ENCODE data around the gene DNM3.

DNM3 gene

GRCh38 chr1:172453153-172453545 is 611.9 kb downstream of the DNM3 start:
- Histone ChIP-seq H3K9me3 (ENCODE audit: control insufficient read depth in 5 of 5, low read length in 5 of 5) (no peaks in the 10 kb centered on the region), H3K27me3 (ENCODE audit: control insufficient read depth in 5 of 5, insufficient read depth in 4 of 5, low read length in 5 of 5) (no peaks in the 10 kb centered on the region), H3K4me3 (ENCODE audit: low read depth in 1 of 5, low read length in 5 of 5) (no peak overlapping the region), H3K27ac (ENCODE audit: low read depth, low read length) (no peak overlapping the region), H3K9ac (ENCODE audit: low read length in 5 of 5) (no peak overlapping the region), H3K36me3 (ENCODE audit: control insufficient read depth in 5 of 5, insufficient read depth in 5 of 5, low read length in 5 of 5) (no peaks in the 10 kb centered on the region), H3K4me1 (ENCODE audit: control insufficient read depth in 5 of 5, insufficient read depth in 5 of 5, low read length in 5 of 5) (peaks cover 0 to 22% (median 8%) of the 10 kb centered on the region in 5 donors)

DNA sequence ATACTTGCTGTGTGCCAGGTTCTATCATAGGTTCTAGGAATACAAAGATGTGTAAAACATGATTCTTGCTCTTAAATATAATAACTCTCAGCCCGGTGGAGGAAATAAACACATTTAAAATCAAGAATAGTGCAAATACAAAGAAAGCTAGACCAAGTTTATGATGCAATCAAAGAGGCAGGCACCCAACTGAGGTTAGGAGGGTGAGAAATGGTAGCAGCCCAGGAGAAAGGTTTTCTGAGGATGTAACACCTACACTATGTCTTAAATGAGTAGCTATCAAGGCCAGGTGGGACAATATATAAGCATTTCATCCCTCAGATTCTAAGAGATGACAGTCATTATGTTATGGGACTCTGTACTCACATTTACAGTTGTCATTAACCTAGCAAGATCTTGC is 612.3 kb downstream of the DNM3 start:
- H3K9ac ChIP-seq (ENCODE audit: low read length in 5 of 5) = no peak overlapping the region
- no peaks in the 10 kb centered on the region for H3K9me3 ChIP-seq (ENCODE audit: control insufficient read depth in 5 of 5, low read length in 5 of 5)
- no peaks in the 10 kb centered on the region for H3K36me3 ChIP-seq (ENCODE audit: control insufficient read depth in 5 of 5, insufficient read depth in 5 of 5, low read length in 5 of 5)
- H3K27ac ChIP-seq (ENCODE audit: low read depth, low read length) = no peak overlapping the region
- H3K4me1 ChIP-seq (ENCODE audit: control insufficient read depth in 5 of 5, insufficient read depth in 5 of 5, low read length in 5 of 5) = peaks cover 0 to 22% (median 8%) of the 10 kb centered on the region in 5 donors
- no peaks in the 10 kb centered on the region for H3K27me3 ChIP-seq (ENCODE audit: control insufficient read depth in 5 of 5, insufficient read depth in 4 of 5, low read length in 5 of 5)
- H3K4me3 ChIP-seq (ENCODE audit: low read depth in 1 of 5, low read length in 5 of 5) = no peak overlapping the region

GRCh38 chr1:172455451-172455850 is 614.2 kb downstream of the DNM3 start:
- Histone ChIP-seq H3K9me3 (ENCODE audit: control insufficient read depth in 5 of 5, low read length in 5 of 5) (no peaks in the 10 kb centered on the region), H3K36me3 (ENCODE audit: control insufficient read depth in 5 of 5, insufficient read depth in 5 of 5, low read length in 5 of 5) (no peaks in the 10 kb centered on the region), H3K4me3 (ENCODE audit: low read depth in 1 of 5, low read length in 5 of 5) (no peak overlapping the region), H3K27ac (ENCODE audit: low read depth, low read length) (no peak overlapping the region), H3K4me1 (ENCODE audit: control insufficient read depth in 5 of 5, insufficient read depth in 5 of 5, low read length in 5 of 5) (peaks cover 0 to 12% (median 2%) of the 10 kb centered on the region in 5 donors), H3K9ac (ENCODE audit: low read length in 5 of 5) (no peak overlapping the region), H3K27me3 (ENCODE audit: control insufficient read depth in 5 of 5, insufficient read depth in 4 of 5, low read length in 5 of 5) (no peaks in the 10 kb centered on the region)

DNA sequence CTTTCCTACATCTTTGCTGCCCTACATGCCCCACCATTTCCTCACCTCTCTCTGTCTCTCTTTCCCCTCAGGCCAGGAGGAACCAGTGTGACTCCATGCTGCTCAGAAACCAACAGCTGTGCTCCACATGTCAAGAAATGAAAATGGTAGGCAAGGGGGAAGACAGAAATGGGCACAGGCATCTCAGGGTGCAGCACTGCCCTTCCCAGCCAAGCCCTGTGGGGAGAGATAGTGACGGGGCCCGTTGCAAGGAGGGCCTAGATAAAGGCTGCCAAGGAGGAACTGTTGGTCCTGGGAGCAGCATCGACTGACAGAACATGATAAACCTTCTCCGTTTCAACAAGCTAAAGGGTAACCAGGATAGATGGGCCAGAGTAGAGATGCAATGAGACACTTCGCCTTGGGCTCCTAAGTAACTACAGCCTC is 615.1 kb downstream of the DNM3 start:
- Histone ChIP-seq H3K36me3 (ENCODE audit: control insufficient read depth in 5 of 5, insufficient read depth in 5 of 5, low read length in 5 of 5) (no peaks in the 10 kb centered on the region), H3K9ac (ENCODE audit: low read length in 5 of 5) (no peak overlapping the region), H3K4me3 (ENCODE audit: low read depth in 1 of 5, low read length in 5 of 5) (no peak overlapping the region), H3K4me1 (ENCODE audit: control insufficient read depth in 5 of 5, insufficient read depth in 5 of 5, low read length in 5 of 5) (peaks cover 0 to 10% (median 0%) of the 10 kb centered on the region in 5 donors), H3K9me3 (ENCODE audit: control insufficient read depth in 5 of 5, low read length in 5 of 5) (no peaks in the 10 kb centered on the region), H3K27ac (ENCODE audit: low read depth, low read length) (no peak overlapping the region), H3K27me3 (ENCODE audit: control insufficient read depth in 5 of 5, insufficient read depth in 4 of 5, low read length in 5 of 5) (no peaks in the 10 kb centered on the region)

DNA sequence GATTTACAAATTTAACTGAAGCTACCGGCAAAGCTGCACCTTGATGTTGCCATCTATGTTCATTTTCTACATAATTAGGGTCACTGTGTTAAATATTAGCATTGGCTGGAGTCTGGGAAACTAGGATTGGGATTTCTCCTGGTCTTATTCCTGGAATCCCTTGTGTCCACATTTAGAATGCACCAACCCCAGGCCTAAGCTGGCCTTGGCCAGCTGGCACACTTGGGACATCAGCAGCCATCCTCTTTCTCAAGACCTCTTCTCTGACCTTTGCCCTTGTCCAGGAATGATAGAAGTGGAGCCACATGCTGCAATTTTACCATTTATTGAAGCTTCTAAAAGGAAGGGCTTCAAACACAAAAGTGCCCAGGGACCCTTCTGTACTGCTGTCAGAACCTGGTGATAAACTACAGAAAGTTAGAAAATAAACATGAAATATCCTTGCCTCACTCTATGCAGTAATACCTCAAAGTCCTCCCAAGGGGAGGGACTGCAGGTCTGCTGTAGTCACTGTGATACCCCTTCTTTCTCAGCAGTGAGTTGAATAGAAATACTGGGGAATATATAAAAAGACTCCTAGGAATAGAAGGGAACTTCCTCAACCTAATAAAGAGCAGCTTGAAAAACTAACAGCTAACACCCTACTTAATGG is 616.3 kb downstream of the DNM3 start:
- no peak overlapping the region for H3K27ac ChIP-seq (ENCODE audit: low read depth, low read length)
- peaks cover 0 to 10% (median 0%) of the 10 kb centered on the region in 5 donors for H3K4me1 ChIP-seq (ENCODE audit: control insufficient read depth in 5 of 5, insufficient read depth in 5 of 5, low read length in 5 of 5)
- H3K9ac ChIP-seq (ENCODE audit: low read length in 5 of 5) = no peak overlapping the region
- no peaks in the 10 kb centered on the region for H3K9me3 ChIP-seq (ENCODE audit: control insufficient read depth in 5 of 5, low read length in 5 of 5)
- H3K36me3 ChIP-seq (ENCODE audit: control insufficient read depth in 5 of 5, insufficient read depth in 5 of 5, low read length in 5 of 5) = no peaks in the 10 kb centered on the region
- H3K4me3 ChIP-seq (ENCODE audit: low read depth in 1 of 5, low read length in 5 of 5) = no peak overlapping the region
- H3K27me3 ChIP-seq (ENCODE audit: control insufficient read depth in 5 of 5, insufficient read depth in 4 of 5, low read length in 5 of 5) = no peaks in the 10 kb centered on the region

- Histone ChIP-seq H3K36me3 (ENCODE audit: control insufficient read depth in 5 of 5, insufficient read depth in 5 of 5, low read length in 5 of 5) (no peaks in the 10 kb centered on the region), H3K27ac (ENCODE audit: low read depth, low read length) (no peak overlapping the region), H3K4me1 (ENCODE audit: control insufficient read depth in 5 of 5, insufficient read depth in 5 of 5, low read length in 5 of 5) (peaks cover 0 to 10% (median 0%) of the 10 kb centered on the region in 5 donors), H3K9me3 (ENCODE audit: control insufficient read depth in 5 of 5, low read length in 5 of 5) (no peaks in the 10 kb centered on the region), H3K4me3 (ENCODE audit: low read depth in 1 of 5, low read length in 5 of 5) (no peak overlapping the region), H3K27me3 (ENCODE audit: control insufficient read depth in 5 of 5, insufficient read depth in 4 of 5, low read length in 5 of 5) (no peaks in the 10 kb centered on the region), H3K9ac (ENCODE audit: low read length in 5 of 5) (no peak overlapping the region)
These were observed 618.9 kb downstream of the DNM3 start for GRCh38 chr1:172460177-172460576.

- Histone ChIP-seq H3K9ac (ENCODE audit: low read length in 5 of 5) (no peak overlapping the region), H3K36me3 (ENCODE audit: control insufficient read depth in 5 of 5, insufficient read depth in 5 of 5, low read length in 5 of 5) (no peaks in the 10 kb centered on the region), H3K27ac (ENCODE audit: low read depth, low read length) (no peak overlapping the region), H3K4me3 (ENCODE audit: low read depth in 1 of 5, low read length in 5 of 5) (no peak overlapping the region), H3K4me1 (ENCODE audit: control insufficient read depth in 5 of 5, insufficient read depth in 5 of 5, low read length in 5 of 5) (peaks cover 0 to 10% (median 0%) of the 10 kb centered on the region in 5 donors), H3K27me3 (ENCODE audit: control insufficient read depth in 5 of 5, insufficient read depth in 4 of 5, low read length in 5 of 5) (no peaks in the 10 kb centered on the region), H3K9me3 (ENCODE audit: control insufficient read depth in 5 of 5, low read length in 5 of 5) (no peaks in the 10 kb centered on the region)
These were observed 619.6 kb downstream of the DNM3 start for GRCh38 chr1:172460887-172461315.
